Mucosa of descending colon (tissue), 3 donors: ENCODE data around the gene CIROP. TPM values are rescaled to one million over a fixed set of nuclear protein-coding genes. Genes with fewer than 3 reads are reported as not detected.

Experiments used
- ATAC-seq: fragments of 200-7000 bp; cut with Tn5 transposase; one replicate; pipeline ENCODE4 v1.9.1; 2020; ENCODE audit warnings: mild to moderate bottlenecking, moderate library complexity
- DNase-seq, 3 donors: peaks; one replicate each; pipeline ENCODE4 v3.0.0-alpha.2; 2020
- H3K36me3 ChIP-seq: fragments of 200-600 bp; one replicate; pipeline ENCODE4 v1.8.0; 2021; ENCODE audit warnings: low read depth, mild to moderate bottlenecking
- H3K4me1 ChIP-seq: fragments of 200-600 bp; one replicate; pipeline ENCODE4 v1.8.0; 2021; ENCODE audit warnings: low read depth, mild to moderate bottlenecking
- H3K4me3 ChIP-seq: fragments of 200-600 bp; one replicate; pipeline ENCODE4 v1.8.0; 2021; ENCODE audit warnings: mild to moderate bottlenecking
- H3K9me3 ChIP-seq: fragments of 200-600 bp; one replicate; pipeline ENCODE4 v1.8.0; 2021; ENCODE audit warnings: mild to moderate bottlenecking
- intact Hi-C, 2 donors: fragments of 100-400 bp; cut with DNase I in 1 of 2; cut with micrococcal nuclease in 1 of 2; formaldehyde crosslinking; loops; one replicate each; pipeline versions ENCODE4 v1.11.0 to v1.11.1; 2022; cut with DNase I, micrococcal nuclease
- total RNA-seq, 3 donors: library from RNA; stranded (reverse); fragmentation: NEBNext Ultra II Directional in 2 of 3; extraction: Animal tissue kit (Norgen Biotek cat#: 25700) in 2 of 3; gene quantifications; one replicate each; pipeline versions ENCODE4 v1.2.1 to v1.2.4, GENCODE V29; 2021 to 2023
- TF ChIP-seq, protein P1 (sequence below): fragments of 200-600 bp; IDR thresholded peaks from one replicate; pipeline ENCODE4 v1.8.0; 2022; ENCODE audit warnings: antibody characterized with exemption, mild to moderate bottlenecking
- donor health status: DM: no; HTN: no; CAD: no; lungs with moderate emphysema.
- donor health status: DM: no; HTN: no; CAD: no.
- donor health status: DM: no; HTN: yes; CAD: no.

CIROP gene
- total RNA-seq, 3 donors from 2014 or later: 0.13 TPM; not detected in 2

DNA sequence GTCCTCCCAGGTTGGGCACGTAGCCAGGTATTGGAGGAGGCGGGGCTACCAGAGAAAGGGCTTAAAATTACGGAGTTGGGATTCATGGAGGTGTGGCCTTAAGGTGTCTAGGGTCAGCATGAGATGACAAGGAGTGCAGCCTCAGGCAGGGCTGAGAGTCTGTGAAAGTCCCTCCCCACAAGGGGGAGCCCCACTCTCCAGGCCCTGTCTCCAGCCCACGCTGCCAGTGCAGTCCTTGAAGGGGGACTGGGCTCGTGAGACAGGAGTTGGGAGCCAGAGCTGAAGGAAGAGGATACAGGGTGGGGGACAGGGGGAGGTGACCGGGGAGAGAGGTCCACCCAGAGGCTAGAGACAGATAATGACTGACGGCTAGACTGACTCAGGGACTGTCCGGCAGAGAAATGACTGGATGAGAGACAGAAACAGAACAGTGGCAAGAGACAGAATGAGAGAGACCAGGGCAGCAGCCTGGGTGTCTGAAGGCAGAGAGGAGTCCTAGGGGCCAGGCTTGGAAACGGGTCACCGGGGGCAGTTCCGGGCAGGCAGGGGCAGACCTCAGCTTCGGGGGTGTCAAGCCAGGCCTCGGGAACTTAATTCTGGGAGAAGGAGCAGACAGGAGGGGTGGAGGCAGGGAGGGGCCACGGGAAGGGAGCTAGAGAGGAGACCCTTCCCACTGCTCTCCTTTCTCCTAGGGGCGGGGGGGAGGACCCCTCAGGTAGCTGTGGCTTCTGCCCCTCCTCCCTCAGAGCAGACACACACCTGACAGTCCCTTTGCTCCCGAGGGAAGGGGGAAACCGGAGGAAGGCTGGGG is 48.4 kb downstream of the CIROP start:
- ATAC-seq: peak; percentile 66
- peaks cover 9% of the 10 kb centered on the region for H3K36me3 ChIP-seq
- no peak overlapping the region for H3K4me3 ChIP-seq
- TF ChIP-seq, protein P1, sequence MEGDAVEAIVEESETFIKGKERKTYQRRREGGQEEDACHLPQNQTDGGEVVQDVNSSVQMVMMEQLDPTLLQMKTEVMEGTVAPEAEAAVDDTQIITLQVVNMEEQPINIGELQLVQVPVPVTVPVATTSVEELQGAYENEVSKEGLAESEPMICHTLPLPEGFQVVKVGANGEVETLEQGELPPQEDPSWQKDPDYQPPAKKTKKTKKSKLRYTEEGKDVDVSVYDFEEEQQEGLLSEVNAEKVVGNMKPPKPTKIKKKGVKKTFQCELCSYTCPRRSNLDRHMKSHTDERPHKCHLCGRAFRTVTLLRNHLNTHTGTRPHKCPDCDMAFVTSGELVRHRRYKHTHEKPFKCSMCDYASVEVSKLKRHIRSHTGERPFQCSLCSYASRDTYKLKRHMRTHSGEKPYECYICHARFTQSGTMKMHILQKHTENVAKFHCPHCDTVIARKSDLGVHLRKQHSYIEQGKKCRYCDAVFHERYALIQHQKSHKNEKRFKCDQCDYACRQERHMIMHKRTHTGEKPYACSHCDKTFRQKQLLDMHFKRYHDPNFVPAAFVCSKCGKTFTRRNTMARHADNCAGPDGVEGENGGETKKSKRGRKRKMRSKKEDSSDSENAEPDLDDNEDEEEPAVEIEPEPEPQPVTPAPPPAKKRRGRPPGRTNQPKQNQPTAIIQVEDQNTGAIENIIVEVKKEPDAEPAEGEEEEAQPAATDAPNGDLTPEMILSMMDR: peak; percentile 77
- peak in 2 of 3 donors; percentile 75 to 79 for DNase-seq
- intact Hi-C loops: loop anchor here in 1 of 2 donors (5.0 kb wide), 1 partner anchor 69 kb away; no protein-coding TSS in a partner anchor
- H3K4me1 ChIP-seq: peaks cover 12% of the 10 kb centered on the region
- H3K9me3 ChIP-seq: no peaks in the 10 kb centered on the region

GRCh38 chr14:23055621-23056144 is 49.1 kb downstream of the CIROP start:
- intact Hi-C loops: loop anchor here in 1 of 2 donors (5.0 kb wide), 1 partner anchor 68 kb away; no protein-coding TSS in a partner anchor
- TF ChIP-seq, protein P1: no peak
- Histone ChIP-seq H3K4me3 (no peak overlapping the region), H3K4me1 (peaks cover 12% of the 10 kb centered on the region), H3K9me3 (no peaks in the 10 kb centered on the region), H3K36me3 (peaks cover 3% of the 10 kb centered on the region)
- ATAC-seq (no peak), DNase-seq (no peak)

DNA sequence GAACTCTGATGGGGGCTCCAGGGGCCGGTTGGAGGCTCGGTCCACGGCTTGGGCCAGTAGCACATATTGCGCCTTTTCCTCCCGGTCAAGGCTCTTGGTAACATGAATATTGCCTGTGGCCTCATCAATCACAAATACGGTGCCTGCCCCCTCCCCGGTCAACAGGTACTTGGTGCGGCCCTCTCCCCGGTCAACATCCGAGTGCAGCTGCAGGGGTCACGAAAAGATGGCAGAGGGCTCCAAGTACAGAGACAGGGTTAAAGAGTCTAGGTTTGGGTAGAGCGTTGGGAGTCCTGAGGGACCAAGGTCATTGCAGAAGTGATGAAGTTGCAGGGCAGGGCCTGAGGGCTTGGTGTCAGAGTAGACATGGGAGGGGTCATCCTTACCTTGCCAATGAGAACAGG is 49.6 kb downstream of the CIROP start:
- TF ChIP-seq, protein P1: no peak
- DNase-seq (no peak), ATAC-seq (no peak)
- no peaks in the 10 kb centered on the region for H3K36me3 ChIP-seq
- H3K9me3 ChIP-seq: no peaks in the 10 kb centered on the region
- intact Hi-C loops: loop anchor here in 1 of 2 donors (5.0 kb wide), 1 partner anchor 68 kb away; no protein-coding TSS in a partner anchor
- peaks cover 12% of the 10 kb centered on the region for H3K4me1 ChIP-seq
- H3K4me3 ChIP-seq: no peak overlapping the region

GRCh38 chr14:23054000-23054811 is 50.6 kb downstream of the CIROP start:
- TF ChIP-seq, protein P1: no peak
- Histone ChIP-seq H3K9me3 (no peaks in the 10 kb centered on the region), H3K36me3 (no peaks in the 10 kb centered on the region), H3K4me3 (no peak overlapping the region), H3K4me1 (peaks cover 12% of the 10 kb centered on the region)
- ATAC-seq (no peak), DNase-seq (no peak)
- intact Hi-C loops: no loop called here

DNA sequence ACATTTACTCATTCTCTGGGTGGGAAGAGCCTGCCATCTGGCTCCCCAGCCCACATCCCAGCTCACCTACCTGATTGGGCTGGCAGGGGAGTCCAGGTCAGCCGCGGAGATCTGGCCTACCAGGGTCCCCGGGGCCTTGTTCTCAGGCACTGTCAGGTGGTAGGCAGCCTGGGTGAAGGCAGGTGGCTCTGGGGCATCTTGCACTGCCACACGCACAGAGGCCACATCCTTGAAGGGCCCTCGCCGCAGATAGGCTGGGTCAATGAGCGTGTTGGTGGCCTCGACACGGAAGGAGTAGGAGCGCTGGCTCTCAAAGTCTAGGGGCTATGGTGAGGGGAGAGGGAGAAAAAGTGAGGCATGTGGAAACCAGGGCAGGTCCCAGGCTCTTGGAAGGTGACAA is 51.4 kb downstream of the CIROP start:
- no peaks in the 10 kb centered on the region for H3K9me3 ChIP-seq
- no peak for ATAC-seq
- DNase-seq: no peak

More for the DNA sequence above, 51.4 kb downstream of the CIROP start:
- intact Hi-C loops: no loop called here
- TF ChIP-seq, protein P1: no peak
- H3K36me3 ChIP-seq: no peaks in the 10 kb centered on the region
- H3K4me1 ChIP-seq: peaks cover 12% of the 10 kb centered on the region
- H3K4me3 ChIP-seq: no peak overlapping the region
